H9 (cell line): ENCODE data around the gene TMBIM6. TPM values are rescaled to one million over a fixed set of nuclear protein-coding genes. Genes with fewer than 3 reads are reported as not detected.
A peak's percentile ranks its signal among the peaks of the same experiment; 100 is the strongest.

Experiments used
- DNase-seq: peaks from one replicate; pipeline ENCODE4 v3.0.0-alpha.2; 2017
- H2AFZ ChIP-seq: one replicate; pipeline ENCODE4 v1.6.1; 2013; ENCODE audit warnings: mild to moderate bottlenecking, low read length, control low read depth, moderate library complexity
- H2AK5ac ChIP-seq: 2 replicates; pipeline ENCODE4 v1.6.1; 2013; ENCODE audit warnings: low read length, control low read depth, mixed read lengths; ENCODE audit not compliant: insufficient read length
- H2BK120ac ChIP-seq: one replicate; pipeline ENCODE4 v1.6.1; 2013; ENCODE audit warnings: low read depth, mild to moderate bottlenecking, low read length, control low read depth, inconsistent platforms; ENCODE audit not compliant: poor library complexity, severe bottlenecking
- H2BK12ac ChIP-seq: 2 replicates; pipeline ENCODE4 v1.6.1; 2013; ENCODE audit warnings: low read length, control low read depth, mixed read lengths, low read depth; ENCODE audit not compliant: insufficient read length
- H2BK15ac ChIP-seq: 2 replicates; pipeline ENCODE4 v1.6.1; 2013; ENCODE audit warnings: low read depth, low read length, control low read depth
- H2BK20ac ChIP-seq: one replicate; pipeline ENCODE4 v1.6.1; 2013; ENCODE audit warnings: low read depth, mild to moderate bottlenecking, low read length, control low read depth, inconsistent platforms; ENCODE audit not compliant: poor library complexity, severe bottlenecking
- H2BK5ac ChIP-seq: 2 replicates; pipeline ENCODE4 v1.6.1; 2013; ENCODE audit warnings: low read length, control low read depth, mixed read lengths; ENCODE audit not compliant: insufficient read length
- H3K14ac ChIP-seq: 2 replicates; pipeline ENCODE4 v1.6.1; 2013; ENCODE audit warnings: low read length, control low read depth; ENCODE audit not compliant: insufficient read depth
- H3K18ac ChIP-seq: 2 replicates; pipeline ENCODE4 v1.6.1; 2013; ENCODE audit warnings: low read depth, mild to moderate bottlenecking, mixed read lengths, low read length, control low read depth; ENCODE audit not compliant: insufficient read length
- H3K23ac ChIP-seq: 2 replicates; pipeline ENCODE4 v1.6.1; 2013; ENCODE audit warnings: low read length, control low read depth, mixed read lengths, low read depth; ENCODE audit not compliant: insufficient read length
- H3K23me2 ChIP-seq: 2 replicates; pipeline ENCODE4 v1.6.1; 2013; ENCODE audit warnings: low read depth, mild to moderate bottlenecking, mixed read lengths, low read length, control low read depth; ENCODE audit not compliant: insufficient read length, poor library complexity, severe bottlenecking
- H3K27ac ChIP-seq: 2 replicates; pipeline ENCODE4 v1.5.1; 2013; ENCODE audit warnings: low read length, control low read depth, mixed read lengths, low read depth; ENCODE audit not compliant: insufficient read length
- H3K27me3 ChIP-seq: 2 replicates; pipeline ENCODE4 v1.6.1; 2013; ENCODE audit warnings: low read length, control low read depth, inconsistent platforms; ENCODE audit not compliant: insufficient read depth
- H3K4ac ChIP-seq: 2 replicates; pipeline ENCODE4 v1.6.1; 2013; ENCODE audit warnings: low read depth, mild to moderate bottlenecking, control low read depth, inconsistent platforms, low read length, moderate library complexity
- H3K4me1 ChIP-seq: 2 replicates; pipeline ENCODE4 v1.6.1; 2013; ENCODE audit warnings: low read length, control low read depth, inconsistent platforms; ENCODE audit not compliant: insufficient read depth
- H3K4me2 ChIP-seq: 2 replicates; pipeline ENCODE4 v1.6.1; 2013; ENCODE audit warnings: low read length, control low read depth, mixed read lengths; ENCODE audit not compliant: insufficient read length, insufficient read depth
- H3K56ac ChIP-seq: 2 replicates; pipeline ENCODE4 v1.6.1; 2013; ENCODE audit warnings: low read depth, mild to moderate bottlenecking, mixed read lengths, low read length, control low read depth; ENCODE audit not compliant: insufficient read length
- H3K79me1 ChIP-seq: 2 replicates; pipeline ENCODE4 v1.6.1; 2013; ENCODE audit warnings: low read depth, mild to moderate bottlenecking, moderate library complexity, low read length, control low read depth, inconsistent platforms; ENCODE audit not compliant: insufficient read depth, poor library complexity, severe bottlenecking
- H3K79me2 ChIP-seq: 2 replicates; pipeline ENCODE4 v1.6.1; 2013; ENCODE audit warnings: low read length, control low read depth, inconsistent platforms; ENCODE audit not compliant: insufficient read depth
- H3K9ac ChIP-seq: 2 replicates; pipeline ENCODE4 v1.6.1; 2013; ENCODE audit warnings: low read length, control low read depth, mixed read lengths; ENCODE audit not compliant: insufficient read length; ENCODE audit errors: extremely low read depth
- H3K9me3 ChIP-seq: one replicate; pipeline ENCODE4 v1.6.1; 2013; ENCODE audit warnings: low read depth, low read length, inconsistent platforms; ENCODE audit not compliant: control insufficient read depth
- H3T11ph ChIP-seq: one replicate; pipeline ENCODE4 v1.6.1; 2013; ENCODE audit warnings: mild to moderate bottlenecking, low read length, control low read depth, inconsistent platforms
- H4K20me1 ChIP-seq: one replicate; pipeline ENCODE4 v1.6.1; 2013; ENCODE audit not compliant: control insufficient read depth, insufficient read length, insufficient read depth
- H4K5ac ChIP-seq: 2 replicates; pipeline ENCODE4 v1.6.1; 2013; ENCODE audit warnings: low read depth, mild to moderate bottlenecking, mixed read lengths, low read length, control low read depth; ENCODE audit not compliant: insufficient read length
- H4K8ac ChIP-seq: replicated peaks from 2 replicates; pipeline ENCODE4 v1.6.1; 2013; ENCODE audit warnings: low read length, control low read depth, mixed read lengths, low read depth; ENCODE audit not compliant: insufficient read length
- H4K91ac ChIP-seq: 2 replicates; pipeline ENCODE4 v1.6.1; 2013; ENCODE audit warnings: low read depth, mild to moderate bottlenecking, moderate library complexity, mixed read lengths, low read length, control low read depth; ENCODE audit not compliant: insufficient read length
- H3K27ac Mint-ChIP-seq, 3 experiments: 2 replicates in 2 of 3; 3 replicates in 1 of 3; pipeline ENCODE4 v1.8.0; 2020 to 2021; ENCODE audit warnings: mixed read lengths in 3 of 3, mild to moderate bottlenecking in 1 of 3, moderate library complexity in 1 of 3
- H3K27me3 Mint-ChIP-seq: 2 replicates; pipeline ENCODE4 v1.8.0; 2021; ENCODE audit warnings: low read depth, mild to moderate bottlenecking, moderate library complexity, mixed read lengths
- H3K36me3 Mint-ChIP-seq, 3 experiments: 2 replicates in 2 of 3; 3 replicates in 1 of 3; pipeline ENCODE4 v1.8.0; 2020 to 2021; ENCODE audit warnings: low read depth in 3 of 3, mixed read lengths in 3 of 3; ENCODE audit not compliant: insufficient read depth in 1 of 3
- H3K4me1 Mint-ChIP-seq, 2 experiments: 2 replicates each; pipeline ENCODE4 v1.8.0; 2020; ENCODE audit warnings: mixed read lengths in 2 of 2
- H3K4me3 Mint-ChIP-seq, 2 experiments: 2 replicates in 1 of 2; 3 replicates in 1 of 2; pipeline ENCODE4 v1.8.0; 2020 to 2021; ENCODE audit warnings: mild to moderate bottlenecking in 2 of 2, mixed read lengths in 2 of 2, moderate library complexity in 1 of 2
- H3K9me3 Mint-ChIP-seq, 2 experiments: 2 replicates in 1 of 2; 3 replicates in 1 of 2; pipeline ENCODE4 v1.8.0; 2020; ENCODE audit warnings: mild to moderate bottlenecking in 2 of 2, mixed read lengths in 2 of 2, moderate library complexity in 1 of 2
- CTCF ChIP-seq: fragments of 200-600 bp; sonication (generic); conservative IDR thresholded peaks from 3 replicates; pipeline ENCODE4 v1.8.0; 2021; ENCODE audit warnings: antibody characterized with exemption, mild to moderate bottlenecking
- WGBS: extraction: QIAGEN DNeasy Blood & Tissue Kit; methylation state at CpG from one replicate; pipeline ENCODE4 v1.1.7; 2013; ENCODE audit warnings: missing lambda C conversion rate, low lambda C conversion rate, mixed read lengths; ENCODE audit not compliant: insufficient read length; ENCODE audit errors: extremely low coverage; 5-methylcytosine and 5-hydroxymethylcytosine counted together
- total RNA-seq: library from RNA; stranded (reverse); gene quantifications from 2 replicates; pipeline ENCODE4 v1.2.1, GENCODE V29; 2021

The TMBIM6 gene
- total RNA-seq, 1 experiment from 2014 or later, result 362 TPM

DNA sequence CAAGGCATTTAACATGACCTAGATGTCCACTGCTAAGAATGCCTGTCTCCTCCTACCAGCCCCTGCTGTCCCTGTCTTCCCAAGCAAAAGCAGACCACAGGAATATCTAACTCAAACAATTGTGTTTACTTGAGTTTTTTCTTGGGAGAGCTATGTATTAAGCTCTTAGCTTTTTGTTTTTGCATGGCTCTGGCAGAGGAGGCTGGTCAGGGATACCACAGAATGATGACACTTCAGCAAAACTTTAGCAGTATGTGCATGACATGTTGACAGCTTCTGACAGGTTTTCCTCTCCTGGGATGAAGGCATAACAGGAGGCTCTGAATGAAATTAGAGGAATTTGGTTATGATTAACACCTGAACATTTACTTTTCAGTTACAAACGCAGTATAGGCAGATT lies 6.9 kb downstream of the TMBIM6 start:
- Histone ChIP-seq H3K9ac (no peak overlapping the region), H4K8ac (no peak overlapping the region), H3K79me1 (no peaks in the 10 kb centered on the region), H2BK120ac (no peak overlapping the region), H2BK12ac (no peak overlapping the region), H2AK5ac (no peak overlapping the region), H2BK20ac (no peak overlapping the region), H3K18ac (no peak overlapping the region), H3K23ac (no peak overlapping the region), H3K23me2 (no peaks in the 10 kb centered on the region), H3K4ac (no peak overlapping the region), H3K27ac (no peak overlapping the region), H4K20me1 (no peaks in the 10 kb centered on the region), H3K4me2 (no peak overlapping the region), H2AFZ (no peak overlapping the region), H3K9me3 (no peaks in the 10 kb centered on the region), H3K56ac (no peak overlapping the region), H3K27me3 (no peaks in the 10 kb centered on the region), H3K79me2 (peaks cover 54% of the 10 kb centered on the region), H2BK5ac (no peak overlapping the region), H3K4me1 (no peaks in the 10 kb centered on the region; the same call in 1 of the 2 replicates), H4K91ac (no peak overlapping the region), H2BK15ac (no peak overlapping the region), H3T11ph (no peak overlapping the region), H3K14ac (no peak overlapping the region), H4K5ac (no peak overlapping the region)
- Mint-ChIP-seq H3K27me3 (no peaks in the 10 kb centered on the region), H3K4me3 (no peak overlapping the region), H3K4me1 (peaks cover 41% of the 10 kb centered on the region in 2 experiments), H3K36me3 (peaks cover 6 to 31% (median 29%) of the 10 kb centered on the region in 3 experiments; a peak in 6 of 7 replicates), H3K9me3 (no peaks in the 10 kb centered on the region), H3K27ac (peak overlapping the region in 1 of 3 experiments; percentile 68; a peak in 1 of 7 replicates)
- no peak for TF ChIP-seq CTCF
- no peak for DNase-seq
- no CpG with 5 or more reads among the region's 1 CpG for WGBS
